WERI-Rb-1 (cell line): ENCODE measurements around the gene INSYN1.

Experiments
- DNase-seq: peaks from one replicate; pipeline ENCODE4 v3.0.0-alpha.2; 2020
- H3K27ac ChIP-seq: fragments of 250-450 bp; sonication (Bioruptor Pico); 2 replicates; pipeline ENCODE4 v1.5.1; 2020; ENCODE audit warnings: mild to moderate bottlenecking, moderate library complexity
- H3K27me3 ChIP-seq: fragments of 250-450 bp; sonication (Bioruptor Pico); 2 replicates; pipeline ENCODE4 v1.5.1; 2021; ENCODE audit warnings: mild to moderate bottlenecking, low read depth, moderate library complexity; ENCODE audit not compliant: insufficient read depth, severe bottlenecking
- H3K36me3 ChIP-seq: fragments of 250-450 bp; sonication (Bioruptor Pico); 2 replicates; pipeline ENCODE4 v1.5.1; 2020; ENCODE audit warnings: mild to moderate bottlenecking, moderate library complexity
- H3K4me3 ChIP-seq: 2 replicates; pipeline ENCODE4 v1.5.1; 2011; ENCODE audit warnings: low read depth, mild to moderate bottlenecking, control low read depth, low read length
- H3K9me3 ChIP-seq: fragments of 250-450 bp; sonication (Bioruptor Pico); 2 replicates; pipeline ENCODE4 v1.5.1; 2021; ENCODE audit warnings: mild to moderate bottlenecking, moderate library complexity; ENCODE audit not compliant: severe bottlenecking
- CTCF ChIP-seq: IDR thresholded peaks from 2 replicates; pipeline ENCODE4 v1.5.1; 2011; ENCODE audit warnings: low read depth, mild to moderate bottlenecking, control low read depth, inconsistent platforms, low read length

Gene INSYN1

GRCh38 chr15:73766598-73766997, 13.4 kb upstream of the INSYN1 start:
- H3K27ac ChIP-seq = no peak overlapping the region
- DNase-seq = no peak
- no peaks in the 10 kb centered on the region for H3K36me3 ChIP-seq
- H3K4me3 ChIP-seq = no peak overlapping the region
- no peaks in the 10 kb centered on the region for H3K27me3 ChIP-seq
- H3K9me3 ChIP-seq = no peaks in the 10 kb centered on the region
- TF ChIP-seq CTCF = no peak

GRCh38 chr15:73765778-73766177, 12.6 kb upstream of the INSYN1 start:
- no peaks in the 10 kb centered on the region for H3K36me3 ChIP-seq
- no peaks in the 10 kb centered on the region for H3K9me3 ChIP-seq
- no peak overlapping the region for H3K27ac ChIP-seq
- TF ChIP-seq CTCF = no peak
- DNase-seq = no peak
- no peak overlapping the region for H3K4me3 ChIP-seq
- no peaks in the 10 kb centered on the region for H3K27me3 ChIP-seq

- DNase-seq = no peak
- Histone ChIP-seq H3K9me3 (no peaks in the 10 kb centered on the region), H3K36me3 (no peaks in the 10 kb centered on the region), H3K27ac (no peak overlapping the region), H3K27me3 (no peaks in the 10 kb centered on the region), H3K4me3 (no peak overlapping the region)
- no peak for TF ChIP-seq CTCF
Measured at GRCh38 chr15:73763931-73764330, 10.8 kb upstream of the INSYN1 start.

- DNase-seq = no peak
- H3K9me3 ChIP-seq = no peaks in the 10 kb centered on the region
- H3K27ac ChIP-seq = no peak overlapping the region
- no peak overlapping the region for H3K4me3 ChIP-seq
- H3K27me3 ChIP-seq = no peaks in the 10 kb centered on the region
- H3K36me3 ChIP-seq = no peaks in the 10 kb centered on the region
- TF ChIP-seq CTCF = no peak
Measured at GRCh38 chr15:73760330-73761329, 7.5 kb upstream of the INSYN1 start.

- H3K36me3 ChIP-seq = no peaks in the 10 kb centered on the region
- no peaks in the 10 kb centered on the region for H3K9me3 ChIP-seq
- no peaks in the 10 kb centered on the region for H3K27me3 ChIP-seq
- TF ChIP-seq CTCF = no peak
- no peak overlapping the region for H3K4me3 ChIP-seq
- H3K27ac ChIP-seq = no peak overlapping the region
- DNase-seq = no peak
Measured at GRCh38 chr15:73758461-73758860, 5.3 kb upstream of the INSYN1 start.
